ENCODE measurements around the gene CAMK1G. TPM values are rescaled to one million over a fixed set of nuclear protein-coding genes. Genes with fewer than 3 reads are reported as not detected.
A peak's percentile ranks its signal among the peaks of the same experiment; 100 is the strongest.

Gene CAMK1G
- total and polyA plus RNA-seq, 9 of the 15 experiments (the other 6 are each of a cell fraction or from before 2014, with no cell fraction given): not detected

- TF ChIP-seq REST (IDR thresholded peaks at IDR 0.05; ENCODE audit: borderline replicate concordance) (peak; percentile 67), REST (CRISPR knock-in tag; IDR thresholded peaks at IDR 0.05; ENCODE audit: low read depth) (no peak), CREBBP (IDR thresholded peaks at IDR 0.05; ENCODE audit: low read depth, low read length) (no peak), ZNF311 (CRISPR knock-in tag; IDR thresholded peaks at IDR 0.05) (no peak), KHSRP (IDR thresholded peaks at IDR 0.05) (no peak), NONO (IDR thresholded peaks at IDR 0.05; ENCODE audit: low read depth in 2 of 2, low read length in 1 of 2) (no peak), ELF1 (tag; IDR thresholded peaks at IDR 0.05) (no peak), POLR2A (conservative IDR thresholded peaks at IDR 0.05) (no peak), ZNF239 (CRISPR knock-in tag; IDR thresholded peaks at IDR 0.05) (no peak), ARHGAP35 (IDR thresholded peaks at IDR 0.05; ENCODE audit: partially characterized antibody) (no peak), BDP1 (IDR thresholded peaks at IDR 0.05; ENCODE audit: insufficient read depth, insufficient read length) (no peak), NEUROD1 (IDR thresholded peaks at IDR 0.05; ENCODE audit: borderline replicate concordance, low read depth, low read length, partially characterized antibody) (no peak), TAF1 (IDR thresholded peaks at IDR 0.05; ENCODE audit: control insufficient read depth, extremely low read depth, insufficient read depth, low read length, severe bottlenecking) (no peak), SOX6 (IDR thresholded peaks at IDR 0.05) (no peak), CREM (IDR thresholded peaks at IDR 0.05; ENCODE audit: low read depth) (0 out of 2 replicates have a peak, but pooled peaks have one; percentile 34), MCM5 (IDR thresholded peaks at IDR 0.05; ENCODE audit: low read depth) (no peak)
Measured at GRCh38 chr1:209627732-209628196, 44.2 kb downstream of the CAMK1G start (continued).
